Osteocyte (in vitro differentiated cells): ENCODE results near the gene CCNY. TPM values are rescaled to one million over a fixed set of nuclear protein-coding genes. Genes with fewer than 3 reads are reported as not detected.

ENCODE experiments used
- DNase-seq: peaks from one replicate; pipeline ENCODE4 v3.0.0; 2021; ENCODE audit warnings: mixed read lengths; ENCODE audit not compliant: unreplicated experiment; ENCODE audit errors: extremely low spot score
- H3K27ac Mint-ChIP-seq: one replicate; pipeline ENCODE4 v1.8.0; 2021; ENCODE audit warnings: mild to moderate bottlenecking, mixed read lengths; ENCODE audit not compliant: unreplicated experiment
- H3K27me3 Mint-ChIP-seq: one replicate; pipeline ENCODE4 v1.8.0; 2021; ENCODE audit warnings: mixed read lengths; ENCODE audit not compliant: unreplicated experiment
- H3K36me3 Mint-ChIP-seq: one replicate; pipeline ENCODE4 v1.8.0; 2021; ENCODE audit warnings: mixed read lengths; ENCODE audit not compliant: unreplicated experiment
- H3K4me1 Mint-ChIP-seq: one replicate; pipeline ENCODE4 v1.8.0; 2021; ENCODE audit warnings: mixed read lengths; ENCODE audit not compliant: unreplicated experiment
- H3K4me3 Mint-ChIP-seq: one replicate; pipeline ENCODE4 v1.8.0; 2021; ENCODE audit warnings: mild to moderate bottlenecking, moderate library complexity, mixed read lengths; ENCODE audit not compliant: unreplicated experiment
- H3K9me3 Mint-ChIP-seq: one replicate; pipeline ENCODE4 v1.8.0; 2021; ENCODE audit warnings: mixed read lengths; ENCODE audit not compliant: unreplicated experiment
- total RNA-seq: library from RNA; stranded (reverse); gene quantifications from 2 replicates; pipeline ENCODE4 v1.2.1, GENCODE V29; 2021
- TF ChIP-seq, protein P1 (sequence below): fragments of 200-600 bp; sonication (generic); IDR thresholded peaks from 2 replicates; pipeline ENCODE4 v1.5.0; 2021; ENCODE audit warnings: antibody characterized with exemption, mild to moderate bottlenecking, moderate library complexity

CCNY gene
- total RNA-seq, 1 donor from 2014 or later: 76.4 TPM

DNA sequence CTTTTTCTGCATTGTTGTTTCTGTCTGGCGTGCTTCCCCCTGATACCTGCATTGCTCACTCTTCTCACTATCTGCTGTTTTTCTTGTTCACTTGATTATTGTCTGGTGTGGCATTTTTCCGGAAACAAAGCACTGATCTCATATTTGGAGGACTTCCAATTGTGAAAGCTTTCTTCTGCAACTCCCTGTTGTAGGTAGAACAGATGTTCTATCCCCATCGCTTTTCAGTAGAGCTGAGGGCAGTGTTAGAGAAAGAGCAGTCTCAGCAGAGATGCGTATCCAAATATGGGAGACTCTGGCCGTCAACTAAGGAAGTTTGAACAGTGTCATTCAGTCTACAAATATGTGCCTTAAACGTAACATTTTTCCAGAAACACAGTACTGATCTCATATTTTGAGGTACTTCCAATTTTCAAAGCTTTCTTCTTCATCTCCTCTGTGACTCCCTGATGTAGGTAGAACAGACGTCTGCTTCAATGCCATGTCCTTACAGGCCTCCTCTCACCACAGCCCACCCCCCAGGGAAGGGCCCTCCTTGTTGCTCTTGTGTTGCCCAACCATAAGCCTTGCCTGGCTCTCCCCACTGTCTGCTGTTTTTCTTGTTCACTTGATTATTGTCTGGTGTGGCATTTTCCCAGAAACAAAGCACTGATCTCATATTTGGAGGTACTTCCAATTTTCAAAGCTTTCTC lies 241.8 kb downstream of the CCNY start:
- H3K9me3 Mint-ChIP-seq: no peaks in the 10 kb centered on the region
- H3K4me1 Mint-ChIP-seq: peaks cover 6% of the 10 kb centered on the region
- H3K27ac Mint-ChIP-seq: no peak overlapping the region
- no peak for DNase-seq
- peaks cover 5% of the 10 kb centered on the region for H3K36me3 Mint-ChIP-seq
- H3K4me3 Mint-ChIP-seq: no peak overlapping the region
- H3K27me3 Mint-ChIP-seq: no peaks in the 10 kb centered on the region
- TF ChIP-seq, protein P1, sequence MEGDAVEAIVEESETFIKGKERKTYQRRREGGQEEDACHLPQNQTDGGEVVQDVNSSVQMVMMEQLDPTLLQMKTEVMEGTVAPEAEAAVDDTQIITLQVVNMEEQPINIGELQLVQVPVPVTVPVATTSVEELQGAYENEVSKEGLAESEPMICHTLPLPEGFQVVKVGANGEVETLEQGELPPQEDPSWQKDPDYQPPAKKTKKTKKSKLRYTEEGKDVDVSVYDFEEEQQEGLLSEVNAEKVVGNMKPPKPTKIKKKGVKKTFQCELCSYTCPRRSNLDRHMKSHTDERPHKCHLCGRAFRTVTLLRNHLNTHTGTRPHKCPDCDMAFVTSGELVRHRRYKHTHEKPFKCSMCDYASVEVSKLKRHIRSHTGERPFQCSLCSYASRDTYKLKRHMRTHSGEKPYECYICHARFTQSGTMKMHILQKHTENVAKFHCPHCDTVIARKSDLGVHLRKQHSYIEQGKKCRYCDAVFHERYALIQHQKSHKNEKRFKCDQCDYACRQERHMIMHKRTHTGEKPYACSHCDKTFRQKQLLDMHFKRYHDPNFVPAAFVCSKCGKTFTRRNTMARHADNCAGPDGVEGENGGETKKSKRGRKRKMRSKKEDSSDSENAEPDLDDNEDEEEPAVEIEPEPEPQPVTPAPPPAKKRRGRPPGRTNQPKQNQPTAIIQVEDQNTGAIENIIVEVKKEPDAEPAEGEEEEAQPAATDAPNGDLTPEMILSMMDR: no peak

DNA sequence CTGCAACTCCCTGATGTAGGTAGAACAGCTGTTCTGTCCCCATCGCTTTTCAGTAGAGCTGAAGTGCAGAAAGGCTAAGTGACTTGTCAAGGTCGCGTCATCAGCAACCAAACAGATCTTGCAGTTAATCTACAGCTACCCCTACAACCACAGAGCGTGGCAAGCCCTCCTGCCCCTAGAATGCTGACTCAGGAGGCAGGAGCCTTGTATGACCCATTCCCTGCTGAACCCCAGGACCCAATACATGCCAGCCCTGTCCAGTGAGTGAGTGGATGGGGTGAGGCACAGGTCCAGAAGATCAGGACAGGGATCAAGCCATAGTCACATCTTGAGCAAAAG lies 242.3 kb downstream of the CCNY start:
- Mint-ChIP-seq H3K27ac (no peak overlapping the region), H3K27me3 (no peaks in the 10 kb centered on the region), H3K4me3 (no peak overlapping the region), H3K36me3 (peaks cover 5% of the 10 kb centered on the region), H3K4me1 (peaks cover 6% of the 10 kb centered on the region), H3K9me3 (no peaks in the 10 kb centered on the region)
- TF ChIP-seq, protein P1: no peak
- DNase-seq: no peak

DNA sequence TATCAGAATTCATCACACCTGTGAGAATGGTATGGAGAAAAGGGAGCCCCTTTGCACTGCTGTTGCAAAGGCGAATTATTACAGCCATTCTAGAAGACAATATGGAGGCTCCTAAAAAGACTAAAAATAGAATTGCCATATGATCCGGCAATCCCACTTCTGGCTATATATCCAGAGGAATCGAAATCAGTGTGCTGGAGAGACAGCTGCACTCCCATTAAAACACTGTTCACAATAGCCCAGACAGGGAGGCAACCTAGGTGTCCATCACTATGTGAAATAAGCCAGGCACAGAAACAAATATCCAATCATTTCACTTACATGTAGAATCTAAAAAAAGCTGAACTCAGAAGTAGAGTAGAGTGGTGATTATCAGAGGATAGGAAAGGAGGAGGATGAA lies 242.8 kb downstream of the CCNY start:
- TF ChIP-seq, protein P1: no peak
- no peaks in the 10 kb centered on the region for H3K27me3 Mint-ChIP-seq
- H3K9me3 Mint-ChIP-seq: no peaks in the 10 kb centered on the region
- H3K4me3 Mint-ChIP-seq: no peak overlapping the region
- no peak for DNase-seq
- peaks cover 5% of the 10 kb centered on the region for H3K36me3 Mint-ChIP-seq
- H3K27ac Mint-ChIP-seq: no peak overlapping the region
- H3K4me1 Mint-ChIP-seq: peaks cover 6% of the 10 kb centered on the region

DNA sequence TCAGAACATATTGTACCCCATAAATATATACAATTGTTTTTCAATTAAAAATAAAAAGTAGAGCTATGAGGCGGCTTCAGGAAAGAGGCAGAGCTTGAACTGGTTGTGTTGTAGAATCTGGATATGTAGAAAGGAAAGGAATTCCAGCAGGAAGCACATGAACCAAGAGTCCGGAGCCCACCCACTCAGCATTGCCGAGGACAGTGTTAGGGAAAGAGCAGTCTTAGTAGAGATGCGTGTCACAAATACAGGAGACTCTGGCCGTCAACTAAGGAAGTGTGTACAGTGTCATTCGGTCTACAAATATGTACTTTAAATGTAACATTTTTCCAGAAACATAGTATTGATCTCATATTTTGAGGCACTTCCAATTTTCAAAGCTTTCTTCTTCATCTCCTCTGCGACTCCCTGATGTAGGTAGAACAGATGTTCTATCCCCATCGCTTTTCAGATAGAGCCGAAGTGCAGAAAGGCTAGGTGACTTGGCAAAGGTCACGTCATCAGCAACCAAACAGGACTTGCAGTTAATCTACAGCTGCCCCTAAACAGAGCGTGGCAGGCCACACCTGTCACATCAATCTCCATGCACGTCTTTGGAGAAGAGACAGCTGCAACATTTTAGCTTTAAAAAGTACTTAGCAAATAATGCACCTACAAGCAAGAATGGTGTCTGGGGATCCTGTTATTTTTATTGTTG lies 243.6 kb downstream of the CCNY start:
- no peaks in the 10 kb centered on the region for H3K9me3 Mint-ChIP-seq
- H3K27ac Mint-ChIP-seq: no peak overlapping the region
- TF ChIP-seq, protein P1: no peak
- no peaks in the 10 kb centered on the region for H3K4me1 Mint-ChIP-seq
- H3K36me3 Mint-ChIP-seq: peaks cover 5% of the 10 kb centered on the region
- no peaks in the 10 kb centered on the region for H3K27me3 Mint-ChIP-seq
- no peak overlapping the region for H3K4me3 Mint-ChIP-seq
- no peak for DNase-seq

DNA sequence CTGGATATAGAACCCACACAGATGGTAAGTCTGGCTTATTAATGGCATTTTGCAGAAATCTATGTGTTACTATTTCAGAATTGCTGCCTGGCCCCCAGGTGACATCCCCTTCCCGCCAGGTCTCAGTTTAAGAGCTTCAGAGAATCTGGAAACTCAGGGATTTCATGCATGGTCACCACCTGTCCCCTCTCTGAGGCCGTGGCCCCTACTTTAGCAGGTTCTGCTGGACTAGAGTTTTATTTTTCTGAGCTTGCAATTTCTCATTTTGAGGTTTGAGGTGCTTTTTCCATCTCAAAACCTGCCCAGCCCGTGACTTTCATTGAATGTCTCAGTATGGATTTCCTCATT lies 244.1 kb downstream of the CCNY start:
- DNase-seq: no peak
- H3K27ac Mint-ChIP-seq: no peak overlapping the region
- no peaks in the 10 kb centered on the region for H3K4me1 Mint-ChIP-seq
- TF ChIP-seq, protein P1: no peak
- H3K36me3 Mint-ChIP-seq: peaks cover 3% of the 10 kb centered on the region
- H3K9me3 Mint-ChIP-seq: no peaks in the 10 kb centered on the region
- no peak overlapping the region for H3K4me3 Mint-ChIP-seq
- H3K27me3 Mint-ChIP-seq: no peaks in the 10 kb centered on the region
